22Rv1 (cell line): ENCODE measurements around the gene LDHAL6B.
A peak's percentile ranks its signal among the peaks of the same experiment; 100 is the strongest.

Experiments
- ZFX ChIP-seq: fragments of 450-650 bp; IDR thresholded peaks from 2 replicates; pipeline ENCODE4 v1.6.1; 2017; ENCODE audit warnings: antibody characterized with exemption, borderline replicate concordance
- TF ChIP-seq, protein P1 (sequence below): fragments of 450-650 bp; IDR thresholded peaks from 2 replicates; pipeline ENCODE4 v1.5.1; 2017; ENCODE audit warnings: mild to moderate bottlenecking

DNA sequence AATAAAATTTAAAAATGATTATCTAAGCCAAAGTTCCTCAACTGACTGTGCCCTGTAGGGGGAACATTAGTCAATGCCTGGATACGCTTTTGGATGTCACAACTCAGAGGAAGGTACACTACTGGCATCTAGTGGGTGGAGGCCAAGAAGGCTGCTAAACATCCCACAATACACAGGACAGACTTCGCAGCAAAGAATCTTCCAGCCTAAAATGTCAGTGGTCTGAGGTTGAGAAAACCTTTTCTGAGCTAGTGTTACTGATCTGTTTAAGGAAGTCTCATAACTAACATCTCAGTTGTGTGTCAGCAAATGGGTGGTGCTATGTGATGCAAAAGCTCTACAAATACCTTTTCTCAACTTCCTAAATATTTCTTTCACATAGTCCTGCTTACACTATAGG lies 20.9 kb upstream of the LDHAL6B start:
- TF ChIP-seq, protein P1, sequence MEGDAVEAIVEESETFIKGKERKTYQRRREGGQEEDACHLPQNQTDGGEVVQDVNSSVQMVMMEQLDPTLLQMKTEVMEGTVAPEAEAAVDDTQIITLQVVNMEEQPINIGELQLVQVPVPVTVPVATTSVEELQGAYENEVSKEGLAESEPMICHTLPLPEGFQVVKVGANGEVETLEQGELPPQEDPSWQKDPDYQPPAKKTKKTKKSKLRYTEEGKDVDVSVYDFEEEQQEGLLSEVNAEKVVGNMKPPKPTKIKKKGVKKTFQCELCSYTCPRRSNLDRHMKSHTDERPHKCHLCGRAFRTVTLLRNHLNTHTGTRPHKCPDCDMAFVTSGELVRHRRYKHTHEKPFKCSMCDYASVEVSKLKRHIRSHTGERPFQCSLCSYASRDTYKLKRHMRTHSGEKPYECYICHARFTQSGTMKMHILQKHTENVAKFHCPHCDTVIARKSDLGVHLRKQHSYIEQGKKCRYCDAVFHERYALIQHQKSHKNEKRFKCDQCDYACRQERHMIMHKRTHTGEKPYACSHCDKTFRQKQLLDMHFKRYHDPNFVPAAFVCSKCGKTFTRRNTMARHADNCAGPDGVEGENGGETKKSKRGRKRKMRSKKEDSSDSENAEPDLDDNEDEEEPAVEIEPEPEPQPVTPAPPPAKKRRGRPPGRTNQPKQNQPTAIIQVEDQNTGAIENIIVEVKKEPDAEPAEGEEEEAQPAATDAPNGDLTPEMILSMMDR, result 0 out of 2 replicates have a peak, but pooled peaks have one; percentile 1
- TF ChIP-seq ZFX, result no peak
